ENCODE data around the gene NEGR1.

The NEGR1 gene

GRCh38 chr1:72229893-72230292 is 52.4 kb downstream of the NEGR1 start:
- DNase-seq: no peak

GRCh38 chr1:72227667-72228066 is 54.7 kb downstream of the NEGR1 start:
- DNase-seq: no peak

- no peak for DNase-seq
These were observed 57.8 kb downstream of the NEGR1 start for GRCh38 chr1:72224506-72224905.

- no peak for DNase-seq
These were observed 60.5 kb downstream of the NEGR1 start for GRCh38 chr1:72221811-72222210.

GRCh38 chr1:72218141-72218739 is 64.1 kb downstream of the NEGR1 start:
- DNase-seq: no peak

GRCh38 chr1:72207059-72207458 is 75.3 kb downstream of the NEGR1 start:
- DNase-seq: no peak

GRCh38 chr1:72202761-72203160 is 79.6 kb downstream of the NEGR1 start:
- DNase-seq: no peak

- DNase-seq: no peak
These were observed 84.6 kb downstream of the NEGR1 start for GRCh38 chr1:72197786-72198185.

- DNase-seq: no peak
These were observed 95.5 kb downstream of the NEGR1 start for GRCh38 chr1:72186733-72187307.

- DNase-seq: no peak
These were observed 98.1 kb downstream of the NEGR1 start for GRCh38 chr1:72184099-72184701.

- no peak for DNase-seq
These were observed 99.5 kb downstream of the NEGR1 start for GRCh38 chr1:72182859-72183258.

- DNase-seq: no peak
These were observed 104.1 kb downstream of the NEGR1 start for GRCh38 chr1:72178266-72178665.

- DNase-seq: no peak
These were observed 104.6 kb downstream of the NEGR1 start for GRCh38 chr1:72177711-72178110.

GRCh38 chr1:72170246-72170645 is 112.1 kb downstream of the NEGR1 start:
- DNase-seq: no peak

GRCh38 chr1:72166426-72166825 is 115.9 kb downstream of the NEGR1 start:
- no peak for DNase-seq

GRCh38 chr1:72150508-72150907 is 131.8 kb downstream of the NEGR1 start:
- DNase-seq: no peak

- DNase-seq: no peak
These were observed 140.5 kb downstream of the NEGR1 start for GRCh38 chr1:72141875-72142274.

- no peak for DNase-seq
These were observed 142.1 kb downstream of the NEGR1 start for GRCh38 chr1:72140222-72140621.

GRCh38 chr1:72137656-72138055 is 144.7 kb downstream of the NEGR1 start:
- DNase-seq: no peak

GRCh38 chr1:72129869-72130268 is 152.5 kb downstream of the NEGR1 start:
- no peak for DNase-seq

- DNase-seq: no peak
These were observed 160.0 kb downstream of the NEGR1 start for GRCh38 chr1:72122099-72122880.

GRCh38 chr1:72119491-72119890 is 162.8 kb downstream of the NEGR1 start:
- no peak for DNase-seq

GRCh38 chr1:72117621-72118020 is 164.7 kb downstream of the NEGR1 start:
- no peak for DNase-seq

- no peak for DNase-seq
These were observed 167.0 kb downstream of the NEGR1 start for GRCh38 chr1:72115290-72115689.

Measured in DMS79 (cell line).